ENCODE measurements around the gene CPZ.

- TF ChIP-seq CTCF (IDR thresholded peaks at IDR 0.05) (no peak), POLR2AphosphoS5 (IDR thresholded peaks at IDR 0.05) (no peak)
Observed at GRCh38 chr4:8656711-8657380, 64.3 kb downstream of the CPZ start.
